Left ventricle myocardium inferior (tissue), 1 donor: Measurements from ENCODE around the gene URI1. TPM values are rescaled to one million over a fixed set of nuclear protein-coding genes. Genes with fewer than 3 reads are reported as not detected.

ENCODE experiments used
- DNase-seq: peaks from one replicate; pipeline ENCODE4 v3.0.0-alpha.2; 2020
- H3K27ac ChIP-seq: fragments of 200-600 bp; replicated peaks from 2 replicates; pipeline ENCODE4 v1.8.0; 2021
- H3K27me3 ChIP-seq: fragments of 200-600 bp; 2 replicates; pipeline ENCODE4 v1.8.0; 2021; ENCODE audit warnings: low read depth
- H3K36me3 ChIP-seq: fragments of 200-600 bp; 2 replicates; pipeline ENCODE4 v1.8.0; 2021
- H3K4me1 ChIP-seq: fragments of 200-600 bp; 2 replicates; pipeline ENCODE4 v1.8.0; 2021
- H3K4me3 ChIP-seq: fragments of 200-600 bp; 2 replicates; pipeline ENCODE4 v1.8.0; 2021; ENCODE audit warnings: mild to moderate bottlenecking, moderate library complexity
- H3K9me3 ChIP-seq: fragments of 200-600 bp; replicated peaks from 2 replicates; pipeline ENCODE4 v1.8.0; 2021
- intact Hi-C: fragments of 100-400 bp; cut with micrococcal nuclease; formaldehyde crosslinking; loops from one replicate; pipeline ENCODE4 v1.11.0; 2022
- total RNA-seq: library from RNA; stranded (reverse); fragmentation: NEBNext Ultra II Directional; extraction: Animal tissue kit (Norgen Biotek cat#: 25700); gene quantifications from one replicate; pipeline ENCODE4 v1.2.1, GENCODE V29; 2021
- TF ChIP-seq, protein P1 (sequence below): fragments of 200-600 bp; IDR thresholded peaks from 2 replicates; pipeline ENCODE4 v1.8.0; 2021; ENCODE audit warnings: antibody characterized with exemption, mild to moderate bottlenecking, borderline replicate concordance
- donor health status: DM: no; HTN: yes; CAD: no; lungs with severe emphysema.

Gene URI1
- total RNA-seq, 1 donor from 2014 or later: 43.0 TPM

DNA sequence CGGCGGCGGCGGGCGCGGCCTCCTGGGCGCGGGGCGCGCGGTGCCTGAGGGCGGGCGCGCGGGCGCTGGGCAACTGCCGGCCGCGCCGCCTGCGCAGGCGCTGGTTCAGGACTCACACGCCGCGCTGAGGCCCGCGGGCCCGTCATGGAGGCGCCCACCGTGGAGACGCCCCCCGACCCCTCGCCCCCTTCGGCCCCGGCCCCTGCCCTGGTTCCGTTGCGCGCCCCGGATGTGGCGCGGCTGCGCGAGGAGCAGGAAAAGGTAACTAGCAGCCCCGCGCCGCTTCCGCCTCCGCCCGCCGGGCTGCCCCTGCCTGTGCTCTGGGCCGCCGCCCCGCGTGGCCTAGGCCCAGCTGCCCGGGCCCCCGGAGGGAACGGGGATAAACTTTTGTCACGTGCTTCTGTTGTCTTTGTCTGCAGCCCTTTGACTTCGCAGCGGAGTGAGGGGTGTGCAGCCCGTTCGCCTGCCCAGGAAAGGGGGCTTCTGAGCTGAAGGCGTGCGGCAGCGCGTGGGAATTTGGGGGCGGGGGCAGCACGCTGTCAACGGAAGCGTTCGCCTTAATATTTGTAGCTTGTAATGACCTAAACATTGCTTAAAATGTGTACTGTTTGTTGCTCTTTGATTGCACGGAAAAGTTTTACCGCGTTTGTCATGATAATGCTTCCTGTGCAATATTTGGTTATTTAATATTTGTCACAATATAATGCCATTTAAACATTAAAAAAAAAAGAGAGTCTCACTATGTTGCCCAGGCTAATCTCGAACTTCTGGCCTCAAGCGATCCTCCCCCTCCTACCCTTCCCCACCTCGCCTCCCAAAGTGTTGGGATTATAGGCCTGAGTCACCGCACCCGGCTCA, 594 bp downstream of the URI1 start:
- Histone ChIP-seq H3K9me3 (no peaks in the 10 kb centered on the region), H3K27me3 (peaks cover 10% of the 10 kb centered on the region), H3K27ac (peak overlapping the region; percentile 80), H3K4me1 (peaks cover 46% of the 10 kb centered on the region), H3K4me3 (peak overlapping the region; percentile 95), H3K36me3 (no peaks in the 10 kb centered on the region)
- TF ChIP-seq, protein P1, sequence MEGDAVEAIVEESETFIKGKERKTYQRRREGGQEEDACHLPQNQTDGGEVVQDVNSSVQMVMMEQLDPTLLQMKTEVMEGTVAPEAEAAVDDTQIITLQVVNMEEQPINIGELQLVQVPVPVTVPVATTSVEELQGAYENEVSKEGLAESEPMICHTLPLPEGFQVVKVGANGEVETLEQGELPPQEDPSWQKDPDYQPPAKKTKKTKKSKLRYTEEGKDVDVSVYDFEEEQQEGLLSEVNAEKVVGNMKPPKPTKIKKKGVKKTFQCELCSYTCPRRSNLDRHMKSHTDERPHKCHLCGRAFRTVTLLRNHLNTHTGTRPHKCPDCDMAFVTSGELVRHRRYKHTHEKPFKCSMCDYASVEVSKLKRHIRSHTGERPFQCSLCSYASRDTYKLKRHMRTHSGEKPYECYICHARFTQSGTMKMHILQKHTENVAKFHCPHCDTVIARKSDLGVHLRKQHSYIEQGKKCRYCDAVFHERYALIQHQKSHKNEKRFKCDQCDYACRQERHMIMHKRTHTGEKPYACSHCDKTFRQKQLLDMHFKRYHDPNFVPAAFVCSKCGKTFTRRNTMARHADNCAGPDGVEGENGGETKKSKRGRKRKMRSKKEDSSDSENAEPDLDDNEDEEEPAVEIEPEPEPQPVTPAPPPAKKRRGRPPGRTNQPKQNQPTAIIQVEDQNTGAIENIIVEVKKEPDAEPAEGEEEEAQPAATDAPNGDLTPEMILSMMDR: peak; percentile 12
- intact Hi-C loops: no loop called here
- peak; percentile 65 for DNase-seq

DNA sequence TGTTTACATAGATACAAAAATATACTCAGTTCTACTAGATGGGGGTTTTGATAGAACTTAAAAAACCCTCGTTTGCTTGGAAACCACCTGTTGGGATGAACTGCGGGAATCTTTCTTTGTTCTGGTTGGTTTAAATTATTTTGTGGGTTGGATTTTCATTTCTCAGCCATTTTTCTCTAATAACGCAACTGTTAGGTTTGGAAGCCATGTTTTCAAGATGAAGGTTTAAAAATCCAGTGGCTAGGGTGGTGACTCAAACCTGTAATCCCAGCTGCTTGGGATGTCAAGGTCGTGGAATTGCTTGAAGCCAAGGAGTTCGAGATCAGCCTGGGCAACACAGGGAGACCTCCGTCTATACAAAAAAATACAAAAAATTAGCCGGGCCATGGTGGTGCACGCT, 1.6 kb downstream of the URI1 start:
- Histone ChIP-seq H3K36me3 (no peaks in the 10 kb centered on the region), H3K27ac (no peak overlapping the region), H3K4me3 (peak overlapping the region; percentile 95), H3K9me3 (no peaks in the 10 kb centered on the region), H3K27me3 (peaks cover 9% of the 10 kb centered on the region), H3K4me1 (peaks cover 46% of the 10 kb centered on the region)
- TF ChIP-seq, protein P1: no peak
- DNase-seq: no peak
- intact Hi-C loops: no loop called here

DNA sequence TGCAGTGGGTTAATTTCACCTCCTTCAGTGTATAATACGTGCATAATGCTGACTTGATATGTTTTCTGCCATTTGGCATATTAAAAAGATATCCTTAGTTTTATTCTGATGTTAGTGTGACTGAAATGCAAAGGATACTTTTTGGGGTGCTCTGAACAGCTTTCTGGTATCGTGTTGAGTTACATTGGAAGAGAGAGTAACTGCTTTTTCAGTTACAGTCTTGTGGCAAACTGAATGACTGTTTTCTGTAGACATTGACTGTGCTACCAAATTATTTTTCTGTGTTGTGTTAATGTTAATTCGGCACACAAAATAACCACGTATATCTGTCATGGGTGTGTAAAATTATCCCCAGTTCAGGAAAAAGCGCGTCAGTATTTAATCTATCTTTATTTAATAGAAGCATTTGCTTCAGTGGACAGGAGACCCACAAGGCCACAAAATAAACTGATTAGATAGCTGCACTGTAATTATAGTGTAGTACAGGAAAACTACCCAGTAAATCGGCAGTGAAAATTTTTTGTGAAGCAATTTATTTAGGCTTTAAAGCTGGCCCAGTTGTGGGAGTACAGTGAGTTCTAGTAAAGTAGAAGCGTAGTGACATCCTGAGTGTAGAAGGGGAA, 2.5 kb downstream of the URI1 start:
- peaks cover 46% of the 10 kb centered on the region for H3K4me1 ChIP-seq
- H3K4me3 ChIP-seq: no peak overlapping the region
- H3K36me3 ChIP-seq: no peaks in the 10 kb centered on the region
- H3K27me3 ChIP-seq: peaks cover under 1% of the 10 kb centered on the region
- DNase-seq: no peak
- TF ChIP-seq, protein P1: no peak
- intact Hi-C loops: no loop called here
- no peak overlapping the region for H3K27ac ChIP-seq
- no peaks in the 10 kb centered on the region for H3K9me3 ChIP-seq

DNA sequence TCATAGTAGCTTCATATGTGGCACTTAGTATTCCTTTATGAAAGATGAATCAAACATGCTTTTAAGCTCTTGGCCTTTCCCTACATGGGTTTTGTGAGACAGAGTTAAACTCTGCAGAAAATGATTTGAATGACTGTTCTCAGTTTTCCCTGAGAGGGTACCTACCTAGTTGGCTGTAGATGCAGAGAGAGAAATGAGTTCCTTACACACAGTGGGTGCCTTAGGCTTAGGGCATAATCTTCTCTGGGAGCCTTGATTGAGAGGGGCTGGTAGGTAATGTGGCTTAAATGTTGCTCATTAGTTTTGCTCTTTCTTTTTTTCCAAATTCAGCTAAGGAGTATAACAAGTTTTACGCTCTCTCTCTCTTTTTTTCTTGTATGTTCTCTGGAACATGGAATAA, 3.0 kb downstream of the URI1 start:
- Histone ChIP-seq H3K9me3 (no peaks in the 10 kb centered on the region), H3K4me1 (peaks cover 46% of the 10 kb centered on the region), H3K27me3 (no peaks in the 10 kb centered on the region), H3K36me3 (no peaks in the 10 kb centered on the region), H3K27ac (no peak overlapping the region), H3K4me3 (no peak overlapping the region)
- TF ChIP-seq, protein P1: no peak
- DNase-seq: no peak
- intact Hi-C loops: no loop called here

DNA sequence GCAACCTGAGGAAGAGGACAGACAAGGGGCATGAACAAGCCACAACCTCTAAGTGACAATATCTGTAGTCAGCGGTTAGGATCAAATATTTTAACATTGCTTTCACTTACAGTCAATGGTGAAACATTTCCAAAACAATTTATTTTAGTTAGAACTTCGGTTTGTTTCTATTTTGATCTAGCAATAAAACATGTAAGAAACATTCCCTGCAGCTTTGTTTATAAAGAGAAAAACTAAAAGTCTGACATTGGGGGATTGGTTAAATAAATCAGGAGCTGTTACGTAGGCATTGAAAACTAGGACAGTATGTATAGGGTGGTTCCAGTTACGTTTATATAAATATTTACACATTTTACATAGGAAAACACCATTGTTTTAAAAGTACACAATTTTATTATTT, 3.4 kb downstream of the URI1 start:
- TF ChIP-seq, protein P1: no peak
- Histone ChIP-seq H3K4me3 (no peak overlapping the region), H3K9me3 (no peaks in the 10 kb centered on the region), H3K27me3 (no peaks in the 10 kb centered on the region), H3K36me3 (no peaks in the 10 kb centered on the region), H3K4me1 (peaks cover 46% of the 10 kb centered on the region), H3K27ac (no peak overlapping the region)
- DNase-seq: no peak
- intact Hi-C loops: no loop called here
